GM21447 (cell line): ENCODE data around the gene FAM163A.
"Not testable (repeated sequence)": the region's sequence is repeated elsewhere in the genome, so short reads cannot be mapped to it uniquely, and the experiment has no call there.

ENCODE experiments used
- ATAC-seq: cut with Tn5 transposase; IDR thresholded peaks from one replicate; pipeline ENCODE4 v1.9.1; 2021; ENCODE audit not compliant: unreplicated experiment

Gene FAM163A

GRCh38 chr1:179742717-179743678 lies at the start of gene FAM163A:
FAM163A (plus strand) TSS chr1:179743291; CDS start chr1:179813098, 69,807 bp downstream.
- ATAC-seq: no peak

- not testable (repeated sequence) for ATAC-seq
Measured at GRCh38 chr1:179694530-179694929, 48.6 kb upstream of the FAM163A start.

GRCh38 chr1:179702946-179703539 lies 40.0 kb upstream of the FAM163A start:
- ATAC-seq: no peak

DNA sequence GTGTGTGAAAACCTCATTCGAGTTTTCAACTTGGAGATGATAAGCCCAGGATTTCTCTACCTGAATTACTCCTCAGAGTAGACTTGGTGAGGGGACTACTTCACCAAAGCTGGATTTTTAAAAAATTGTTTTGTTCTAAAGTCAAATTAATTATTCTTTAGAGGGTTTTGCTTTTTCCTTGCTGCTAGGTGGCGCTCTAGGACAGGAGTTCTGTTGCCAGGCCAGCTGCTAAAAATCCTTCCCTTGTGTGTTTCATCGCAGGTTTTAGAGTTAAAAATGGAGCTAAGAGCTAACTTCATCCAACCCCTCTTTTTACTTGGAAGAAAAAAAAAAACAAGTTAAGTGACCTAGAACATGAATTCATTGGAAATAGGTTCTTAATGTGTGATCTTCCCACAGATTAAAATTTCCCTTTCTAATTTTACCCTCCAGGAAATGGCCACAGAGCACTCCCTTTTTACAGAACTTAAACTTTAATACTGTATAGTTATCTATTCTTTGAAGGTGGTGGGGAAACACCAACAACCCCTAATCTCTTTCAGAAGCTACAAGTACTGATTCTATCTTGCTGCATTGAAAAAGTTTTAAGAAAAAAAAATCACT lies 36.7 kb upstream of the FAM163A start:
- ATAC-seq: no peak

GRCh38 chr1:179707406-179707805 lies 35.7 kb upstream of the FAM163A start:
- ATAC-seq: no peak

- ATAC-seq: no peak
Measured at GRCh38 chr1:179708434-179709195, 34.5 kb upstream of the FAM163A start.

- ATAC-seq: peak; percentile 83
Measured at GRCh38 chr1:179709841-179710329, 33.2 kb upstream of the FAM163A start.

GRCh38 chr1:179714159-179714558 lies 28.9 kb upstream of the FAM163A start:
- ATAC-seq: no peak

- no peak for ATAC-seq
Measured at GRCh38 chr1:179714623-179715022, 28.5 kb upstream of the FAM163A start.

DNA sequence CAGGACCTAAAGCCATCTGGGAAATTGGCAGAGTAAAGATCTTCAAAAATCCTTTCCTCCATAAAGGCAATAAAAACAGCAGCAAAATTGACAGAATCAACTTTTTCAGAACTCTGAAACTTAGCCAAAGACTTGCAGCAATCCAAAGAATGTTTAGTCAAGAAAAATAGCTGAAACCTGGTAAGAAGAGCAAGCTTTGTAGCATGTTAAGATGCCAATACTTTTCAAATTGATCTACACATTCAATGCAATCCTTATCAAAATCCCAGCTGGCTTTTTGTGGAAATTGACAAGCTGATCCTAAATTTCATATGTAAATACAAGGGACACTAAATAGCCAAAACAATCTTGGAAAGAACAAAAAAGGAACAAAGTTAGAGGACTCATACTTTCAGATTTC lies 23.8 kb upstream of the FAM163A start:
- no peak for ATAC-seq

GRCh38 chr1:179728271-179728670 lies 14.8 kb upstream of the FAM163A start:
- ATAC-seq: no peak

- ATAC-seq: no peak
Measured at GRCh38 chr1:179729881-179730280, 13.2 kb upstream of the FAM163A start.

DNA sequence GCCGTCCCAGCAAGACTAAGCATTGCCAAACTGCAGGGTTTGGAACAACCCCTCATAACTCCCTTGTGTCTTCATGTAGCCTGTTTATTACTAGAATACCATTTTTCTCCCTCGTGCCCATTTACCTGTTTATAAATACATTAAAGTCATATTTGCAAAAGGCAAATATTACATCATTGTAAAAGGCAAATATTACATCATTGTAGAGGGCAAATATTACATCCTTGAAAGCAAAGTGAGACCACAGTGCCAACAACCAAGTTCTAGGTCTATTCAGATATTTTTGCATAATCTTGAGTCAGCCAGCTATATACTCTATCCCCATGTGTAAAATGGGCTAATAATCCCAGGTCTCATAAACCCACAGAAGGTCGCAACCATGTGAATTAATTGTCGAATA lies 11.4 kb upstream of the FAM163A start:
- no peak for ATAC-seq

DNA sequence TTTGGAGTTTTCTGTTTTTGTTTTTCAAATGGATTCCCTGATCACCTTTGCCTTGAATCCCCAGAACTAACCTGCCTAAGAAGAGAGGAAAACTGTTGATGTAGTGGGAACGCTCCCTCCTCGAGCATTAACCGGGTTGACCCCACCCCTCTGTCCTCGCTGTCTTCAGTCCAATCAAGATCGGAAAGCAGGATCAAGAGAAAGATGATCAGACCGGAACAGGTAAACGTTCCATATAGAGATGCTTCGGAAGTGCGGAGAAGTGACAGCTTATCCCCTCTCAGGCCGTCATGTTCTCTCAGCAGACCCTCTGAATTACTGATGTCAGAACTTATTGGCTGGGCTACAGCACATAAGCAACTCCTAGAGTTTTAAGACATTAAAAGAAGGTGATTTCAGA lies 800 bp upstream of the FAM163A start:
- no peak for ATAC-seq

DNA sequence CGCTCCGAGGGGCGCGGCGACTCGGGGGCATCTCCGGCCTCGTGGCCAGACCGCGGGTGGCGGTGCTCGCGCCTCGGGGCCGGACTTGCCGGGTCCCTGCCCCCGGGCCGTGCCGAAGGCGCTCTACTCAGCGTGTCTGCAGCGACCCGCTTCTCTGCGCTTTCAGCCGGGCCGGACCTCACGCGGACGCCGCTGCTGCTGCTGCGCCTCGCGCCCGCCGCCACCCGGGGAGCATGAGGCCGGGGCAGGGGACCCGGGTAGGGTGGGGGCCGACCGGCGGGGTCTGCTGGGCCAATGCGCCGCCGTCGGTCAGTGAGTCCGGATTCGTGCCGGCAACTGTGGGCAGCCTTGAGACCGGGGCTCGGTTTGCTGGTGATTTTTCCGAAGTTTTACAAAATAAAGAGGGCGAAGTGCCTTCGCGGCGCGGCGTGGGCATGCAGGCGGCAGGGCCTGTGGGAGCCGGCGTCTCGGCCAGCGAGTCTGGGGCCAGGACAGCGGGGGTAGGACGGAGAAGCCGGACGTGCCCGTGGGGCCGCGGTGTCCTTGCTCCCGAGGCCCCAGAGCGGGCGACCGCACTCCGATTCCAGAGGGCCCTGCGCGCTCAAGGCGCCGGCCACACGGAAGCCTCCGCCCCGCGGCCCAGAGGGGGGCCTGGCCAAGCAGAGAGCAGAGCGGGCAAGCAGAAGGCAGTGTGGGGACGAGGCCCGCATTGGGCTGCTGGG lies 749 bp downstream of the FAM163A start:
- ATAC-seq: no peak

DNA sequence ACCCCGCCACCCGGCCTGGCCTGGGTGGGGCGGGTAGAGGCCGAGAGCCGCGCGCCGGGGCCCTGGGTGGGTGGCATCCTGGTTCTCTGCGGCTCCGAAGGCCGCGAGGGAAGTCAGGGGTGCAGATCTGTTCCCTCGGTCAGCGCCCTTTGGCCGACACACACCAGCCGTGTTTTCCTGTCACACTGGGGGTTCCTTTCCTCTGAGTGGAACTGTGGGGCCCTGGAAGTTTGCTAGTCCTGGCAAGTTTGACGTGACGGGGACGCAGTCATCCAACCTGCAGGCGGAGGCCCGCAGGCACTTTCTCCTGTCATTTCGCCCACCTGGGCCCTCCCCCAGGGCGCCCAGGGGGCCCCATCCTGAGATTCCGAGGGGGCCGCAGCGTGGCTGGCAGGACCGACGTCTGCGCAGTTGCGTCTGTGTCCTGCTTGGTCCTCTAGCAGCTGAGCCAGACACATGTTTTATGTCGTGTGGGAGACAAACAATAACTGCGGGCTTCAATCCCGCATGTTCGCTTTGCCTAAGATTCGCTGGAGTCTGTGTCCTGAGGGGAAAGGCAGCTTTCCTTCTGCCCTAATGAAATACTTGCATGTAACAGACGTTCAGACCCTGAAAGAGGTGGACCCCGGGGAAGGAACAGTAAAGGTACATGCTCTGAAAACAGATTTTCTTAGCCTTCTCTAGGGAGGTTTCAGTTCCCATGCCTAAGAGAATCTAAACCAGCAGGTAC lies 1.5 kb downstream of the FAM163A start:
- ATAC-seq: no peak

DNA sequence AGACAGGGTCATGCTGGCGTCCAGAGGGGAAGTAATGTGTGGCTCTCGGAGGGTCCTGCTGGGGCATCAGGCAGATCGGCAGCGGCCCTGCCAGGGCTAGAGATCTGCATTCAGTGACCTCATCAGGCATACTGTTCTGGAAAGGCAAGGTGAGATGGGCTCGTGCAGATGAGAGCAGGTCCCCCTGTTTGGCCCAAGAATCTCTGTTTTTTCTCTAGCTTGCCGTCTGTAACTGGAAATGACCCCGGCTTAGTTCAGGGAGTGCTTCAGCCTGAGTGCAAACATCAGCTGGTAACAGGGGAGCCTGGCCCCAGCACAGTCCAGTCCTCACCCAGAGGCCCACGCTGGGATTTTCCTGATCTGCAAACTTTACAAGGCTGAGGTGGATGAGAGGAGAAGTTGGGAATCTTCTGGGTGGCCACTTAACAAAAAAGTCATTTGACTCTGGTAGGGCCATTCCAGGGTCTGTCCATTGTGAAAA lies 2.1 kb downstream of the FAM163A start:
- no peak for ATAC-seq

GRCh38 chr1:179745743-179746142 lies 2.7 kb downstream of the FAM163A start:
- no peak for ATAC-seq

- ATAC-seq: no peak
Measured at GRCh38 chr1:179747611-179748010, 4.5 kb downstream of the FAM163A start.
